GM12875 (cell line): ENCODE measurements around the gene ELF2.
"Not testable (repeated sequence)": the region's sequence is repeated elsewhere in the genome, so short reads cannot be mapped to it uniquely, and the experiment has no call there.

Experiments used
- H3K4me3 ChIP-seq: one replicate; pipeline ENCODE4 v1.5.1; 2011; ENCODE audit warnings: low read depth, low read length, control low read depth
- TF ChIP-seq, protein P1 (sequence below): IDR thresholded peaks from 2 replicates; pipeline ENCODE4 v1.5.1; 2011; ENCODE audit warnings: low read depth, mild to moderate bottlenecking, control low read depth, inconsistent platforms, low read length, moderate library complexity, borderline replicate concordance; ENCODE audit not compliant: insufficient read depth

ELF2 gene

DNA sequence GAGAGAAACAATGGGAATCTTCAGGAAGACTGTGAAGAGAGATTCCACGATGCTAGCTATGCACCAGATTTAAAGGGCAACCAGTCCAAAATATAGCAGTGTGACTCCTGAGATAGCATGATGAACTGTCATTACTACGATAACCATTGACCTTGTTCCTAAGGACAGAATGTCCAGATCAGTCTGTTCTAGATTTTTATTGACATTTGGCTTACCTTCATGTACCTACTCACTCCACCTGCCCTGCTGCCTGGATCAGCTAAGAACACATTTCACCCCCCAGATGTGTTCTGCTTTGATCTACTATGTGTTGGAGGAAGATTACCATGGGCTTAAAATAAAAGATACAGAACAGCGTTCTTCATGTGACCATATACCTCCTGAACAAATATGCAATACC lies 50.1 kb downstream of the ELF2 start:
- TF ChIP-seq, protein P1, sequence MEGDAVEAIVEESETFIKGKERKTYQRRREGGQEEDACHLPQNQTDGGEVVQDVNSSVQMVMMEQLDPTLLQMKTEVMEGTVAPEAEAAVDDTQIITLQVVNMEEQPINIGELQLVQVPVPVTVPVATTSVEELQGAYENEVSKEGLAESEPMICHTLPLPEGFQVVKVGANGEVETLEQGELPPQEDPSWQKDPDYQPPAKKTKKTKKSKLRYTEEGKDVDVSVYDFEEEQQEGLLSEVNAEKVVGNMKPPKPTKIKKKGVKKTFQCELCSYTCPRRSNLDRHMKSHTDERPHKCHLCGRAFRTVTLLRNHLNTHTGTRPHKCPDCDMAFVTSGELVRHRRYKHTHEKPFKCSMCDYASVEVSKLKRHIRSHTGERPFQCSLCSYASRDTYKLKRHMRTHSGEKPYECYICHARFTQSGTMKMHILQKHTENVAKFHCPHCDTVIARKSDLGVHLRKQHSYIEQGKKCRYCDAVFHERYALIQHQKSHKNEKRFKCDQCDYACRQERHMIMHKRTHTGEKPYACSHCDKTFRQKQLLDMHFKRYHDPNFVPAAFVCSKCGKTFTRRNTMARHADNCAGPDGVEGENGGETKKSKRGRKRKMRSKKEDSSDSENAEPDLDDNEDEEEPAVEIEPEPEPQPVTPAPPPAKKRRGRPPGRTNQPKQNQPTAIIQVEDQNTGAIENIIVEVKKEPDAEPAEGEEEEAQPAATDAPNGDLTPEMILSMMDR = no peak
- H3K4me3 ChIP-seq = no peak overlapping the region

DNA sequence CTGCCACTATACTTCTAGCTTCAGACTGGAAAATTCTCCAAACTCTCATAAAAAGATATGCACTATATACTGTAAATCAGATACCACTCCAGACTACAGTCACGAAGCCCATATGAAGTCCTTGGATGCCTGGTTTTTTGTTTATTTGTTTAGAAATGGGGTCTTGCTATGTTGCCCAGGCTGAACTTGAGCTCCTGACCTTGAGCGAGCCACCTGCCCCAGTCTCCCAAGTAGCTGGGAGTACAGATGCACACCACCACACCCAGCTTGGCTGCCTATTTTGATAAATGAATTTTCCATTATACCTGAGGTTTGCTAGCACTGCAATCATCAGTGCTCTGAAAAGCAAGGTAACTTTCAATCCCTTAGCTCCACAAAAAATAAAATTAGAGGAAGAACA lies 53.1 kb downstream of the ELF2 start:
- TF ChIP-seq, protein P1 = no peak
- H3K4me3 ChIP-seq = no peak overlapping the region

DNA sequence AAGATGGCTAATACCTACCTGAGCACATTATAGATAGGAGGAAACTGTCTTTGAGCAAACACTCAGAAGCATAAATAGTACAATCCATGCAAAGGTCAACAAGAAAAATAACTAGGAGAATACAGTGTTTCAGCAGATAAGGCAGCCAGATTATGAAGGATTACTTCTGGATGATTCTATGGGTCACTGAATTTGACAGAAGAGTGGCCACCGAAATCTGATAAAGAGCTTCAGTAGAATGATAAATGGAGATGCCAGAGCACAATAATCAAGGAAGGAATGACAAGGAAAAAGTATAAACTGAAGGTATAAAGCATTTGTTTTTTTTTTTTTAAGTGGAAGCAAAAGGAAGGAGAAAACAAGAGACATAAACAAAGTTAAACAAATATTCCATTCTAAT lies 58.7 kb downstream of the ELF2 start:
- TF ChIP-seq, protein P1 = no peak
- no peak overlapping the region for H3K4me3 ChIP-seq

DNA sequence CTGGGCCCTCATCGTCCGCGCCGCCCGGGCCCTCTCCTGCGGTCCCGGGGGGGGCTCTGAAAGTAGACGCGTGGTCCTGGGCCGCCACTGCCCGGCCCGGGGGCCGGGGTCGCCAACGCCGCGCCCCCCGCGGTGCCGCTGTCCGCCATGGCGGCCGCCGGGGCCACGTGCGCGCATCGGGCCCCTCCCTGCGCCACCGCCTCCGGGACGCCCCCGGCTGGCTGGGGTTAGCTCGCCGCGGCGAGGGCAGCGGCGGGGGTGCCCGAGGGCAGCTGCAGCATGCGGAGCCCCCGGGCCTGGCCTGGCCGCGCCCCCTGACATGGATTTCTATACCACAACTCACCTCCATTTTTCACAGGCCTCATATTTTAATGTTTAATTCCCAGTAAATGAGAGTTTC lies 61.8 kb downstream of the ELF2 start:
- TF ChIP-seq, protein P1 = no peak

DNA sequence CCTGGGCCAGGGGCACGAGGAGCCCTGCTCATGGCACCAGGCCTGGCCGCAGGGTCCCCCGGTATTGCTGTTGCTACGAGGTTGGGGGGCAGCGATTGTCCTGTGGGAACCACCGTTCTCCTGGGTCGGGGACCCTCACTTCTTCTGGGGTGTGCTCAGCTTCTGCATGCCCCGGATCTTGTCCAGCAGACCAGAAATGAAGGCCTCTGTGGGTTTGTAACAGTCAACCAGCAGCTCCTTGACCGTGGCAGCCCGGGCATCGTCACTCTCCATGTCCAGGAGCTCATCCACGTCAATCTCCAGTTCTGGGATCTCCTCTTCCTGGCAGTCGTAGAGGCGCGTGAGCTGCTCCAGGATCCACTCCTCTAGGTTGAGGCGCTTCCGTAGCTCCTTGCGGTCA lies 62.2 kb downstream of the ELF2 start:
- not testable (repeated sequence) for H3K4me3 ChIP-seq

More for the DNA sequence above, 61.8 kb downstream of the ELF2 start:
- no peak overlapping the region for H3K4me3 ChIP-seq

DNA sequence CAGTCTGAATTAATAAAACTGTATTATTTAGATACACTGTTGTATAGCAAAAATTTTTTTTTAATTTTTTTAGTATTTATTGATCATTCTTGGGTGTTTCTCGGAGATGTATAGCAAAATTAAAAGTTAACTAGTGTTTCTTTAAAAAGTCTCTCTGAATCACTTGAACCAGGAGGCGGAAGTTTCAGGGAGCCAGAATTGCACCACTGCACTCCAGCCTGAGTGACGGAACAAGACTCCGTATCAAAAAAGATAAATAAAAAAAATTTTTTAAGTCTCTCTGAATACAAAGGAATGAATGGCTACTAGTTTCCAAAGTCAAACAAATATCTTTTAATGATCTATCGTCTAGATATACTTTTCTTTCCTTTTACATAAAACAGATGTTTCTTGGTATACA lies 64.4 kb downstream of the ELF2 start:
- TF ChIP-seq, protein P1 = no peak

DNA sequence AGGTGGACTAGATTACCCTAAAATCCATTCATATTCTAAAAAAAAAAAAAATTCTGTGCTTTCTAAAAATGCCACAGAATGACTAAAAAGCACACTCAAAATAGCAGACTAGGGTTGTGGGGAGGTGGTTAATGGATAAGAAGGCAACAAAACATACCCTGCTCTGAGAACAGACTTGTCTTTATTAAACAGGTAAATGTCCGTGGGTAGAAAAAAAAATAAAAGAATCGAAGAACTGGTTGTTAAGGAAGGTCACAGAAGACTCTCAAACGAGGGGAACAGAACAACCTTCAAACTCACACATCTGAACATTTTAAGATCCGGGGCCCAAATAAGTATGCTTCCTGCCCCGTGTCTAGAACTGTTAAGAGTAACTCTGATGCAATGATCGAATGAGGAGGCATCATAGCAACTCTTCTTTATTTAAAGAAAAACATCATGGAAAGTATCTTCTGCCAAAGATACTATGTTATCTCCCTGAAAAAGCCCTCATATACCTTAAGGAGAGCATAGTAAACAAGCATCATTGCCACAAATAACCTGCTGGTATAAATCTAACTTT lies 68.4 kb downstream of the ELF2 start:
- H3K4me3 ChIP-seq = no peak overlapping the region
- TF ChIP-seq, protein P1 = no peak

More for the DNA sequence above, 64.4 kb downstream of the ELF2 start:
- no peak overlapping the region for H3K4me3 ChIP-seq

DNA sequence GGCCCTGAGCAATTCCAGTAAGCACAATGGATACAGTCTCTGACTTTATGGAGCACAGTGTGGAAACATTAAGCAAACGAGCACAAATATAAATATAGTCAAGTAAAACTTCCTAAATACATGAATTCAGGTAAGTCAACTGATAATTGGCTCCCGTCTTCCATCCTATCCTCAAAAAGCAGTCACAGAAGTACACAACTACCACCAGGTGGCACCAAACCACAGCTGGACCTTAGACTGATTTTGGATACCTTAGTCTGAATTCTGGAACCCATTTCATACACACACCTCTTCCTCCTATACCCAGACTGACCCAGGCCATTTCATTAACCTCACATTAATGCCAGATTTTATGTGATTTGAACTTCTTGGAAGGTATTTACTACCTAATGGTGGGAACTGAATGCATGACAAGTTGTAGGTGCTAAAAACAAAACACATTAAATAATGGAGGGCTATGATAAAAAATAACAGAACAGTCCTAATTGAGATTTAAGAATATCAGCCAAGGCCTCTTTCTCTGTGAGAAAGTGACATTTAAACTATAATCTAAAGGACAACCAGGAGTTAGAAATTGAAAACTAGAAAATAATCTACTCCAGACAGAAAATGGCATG lies 77.5 kb downstream of the ELF2 start:
- TF ChIP-seq, protein P1 = peak; percentile 71
- no peak overlapping the region for H3K4me3 ChIP-seq
